Loucy (cell line): ENCODE results near the gene CFHR1.
"Not testable (repeated sequence)": the region's sequence is repeated elsewhere in the genome, so short reads cannot be mapped to it uniquely, and the experiment has no call there.

ENCODE experiments used
- H2AFZ ChIP-seq: fragments of 200-600 bp; sonication (generic); 2 replicates; pipeline ENCODE4 v1.6.0; 2016; ENCODE audit warnings: antibody characterized with exemption, mild to moderate bottlenecking, low read length, moderate library complexity
- H3F3A ChIP-seq: fragments of 200-600 bp; 2 replicates; pipeline ENCODE4 v1.6.0; 2016; ENCODE audit warnings: antibody characterized with exemption, low read depth, mild to moderate bottlenecking
- H3K27me3 ChIP-seq: fragments of 200-600 bp; sonication (generic); 2 replicates; pipeline ENCODE4 v1.6.1; 2014; ENCODE audit warnings: low read length, mild to moderate bottlenecking; ENCODE audit not compliant: insufficient read depth, poor library complexity, severe bottlenecking
- H3K36me3 ChIP-seq: fragments of 200-600 bp; sonication (generic); 2 replicates; pipeline ENCODE4 v1.6.1; 2016; ENCODE audit warnings: low read length; ENCODE audit not compliant: insufficient read depth
- H3K4me1 ChIP-seq: fragments of 200-600 bp; sonication (generic); 2 replicates; pipeline ENCODE4 v1.5.1; 2014; ENCODE audit warnings: low read length, mild to moderate bottlenecking; ENCODE audit not compliant: insufficient read depth, poor library complexity, severe bottlenecking
- H3K4me2 ChIP-seq: fragments of 200-600 bp; sonication (generic); 2 replicates; pipeline ENCODE4 v1.6.0; 2014; ENCODE audit warnings: antibody characterized with exemption, low read length, low read depth, mild to moderate bottlenecking; ENCODE audit not compliant: poor library complexity, severe bottlenecking
- H3K4me3 ChIP-seq: fragments of 200-600 bp; sonication (generic); 2 replicates; pipeline ENCODE4 v1.5.1; 2014; ENCODE audit warnings: low read length, mild to moderate bottlenecking, mixed read lengths; ENCODE audit not compliant: poor library complexity, severe bottlenecking
- H3K79me2 ChIP-seq: fragments of 200-600 bp; sonication (generic); 2 replicates; pipeline ENCODE4 v1.6.1; 2014; ENCODE audit warnings: low read length; ENCODE audit not compliant: insufficient read depth
- H3K9ac ChIP-seq: fragments of 200-600 bp; sonication (generic); 2 replicates; pipeline ENCODE4 v1.6.0; 2014; ENCODE audit warnings: mild to moderate bottlenecking, low read depth, low read length, moderate library complexity; ENCODE audit not compliant: poor library complexity, severe bottlenecking
- H3K9me2 ChIP-seq: fragments of 200-600 bp; sonication (generic); replicated peaks from 2 replicates; pipeline ENCODE4 v1.6.1; 2016; ENCODE audit warnings: low read depth, low read length, mixed read lengths
- H3K9me3 ChIP-seq: fragments of 200-600 bp; sonication (generic); 2 replicates; pipeline ENCODE4 v1.6.1; 2014; ENCODE audit warnings: mild to moderate bottlenecking, antibody characterized with exemption, low read length, low read depth; ENCODE audit not compliant: insufficient read depth
- H4K20me1 ChIP-seq: fragments of 200-600 bp; sonication (generic); 2 replicates; pipeline ENCODE4 v1.6.0; 2014; ENCODE audit warnings: antibody characterized with exemption, low read length, mild to moderate bottlenecking; ENCODE audit not compliant: insufficient read depth, poor library complexity, severe bottlenecking
- CTCF ChIP-seq: fragments of 200-600 bp; sonication (generic); conservative IDR thresholded peaks from 2 replicates; pipeline ENCODE4 v1.5.1; 2014; ENCODE audit warnings: mild to moderate bottlenecking, antibody characterized with exemption, low read length
- EZH2phosphoT487 ChIP-seq: fragments of 200-600 bp; IDR thresholded peaks from 2 replicates; pipeline ENCODE4 v1.6.1; 2018; ENCODE audit warnings: antibody characterized with exemption, mild to moderate bottlenecking, moderate library complexity, borderline replicate concordance

The CFHR1 gene

GRCh38 chr1:196774603-196775002, 44.9 kb upstream of the CFHR1 start, which contains the start of gene CFHR3:
TSS of gene CFHR3 (plus strand) at chr1:196774840. CDS start at chr1:196774887, 47 bp downstream.
- Histone ChIP-seq H3K36me3 (no peaks in the 10 kb centered on the region), H3K4me1 (no peaks in the 10 kb centered on the region), H3F3A (no peaks in the 10 kb centered on the region), H3K9ac (no peak within 1 kb of the TSS), H3K4me2 (no peak within 1 kb of the TSS), H3K4me3 (no peak within 1 kb of the TSS), H3K9me2 (no peaks in the 10 kb centered on the region), H3K9me3 (no peaks in the 10 kb centered on the region), H3K79me2 (no peaks in the 10 kb centered on the region), H4K20me1 (no peaks in the 10 kb centered on the region), H3K27me3 (no peaks in the 10 kb centered on the region), H2AFZ (no peak within 1 kb of the TSS)
- TF ChIP-seq CTCF (no peak), EZH2phosphoT487 (no peak)

GRCh38 chr1:196777603-196778002, 41.9 kb upstream of the CFHR1 start:
- Histone ChIP-seq H3K9ac (no peak overlapping the region), H3K36me3 (no peaks in the 10 kb centered on the region), H3K4me1 (no peaks in the 10 kb centered on the region), H3K79me2 (no peaks in the 10 kb centered on the region), H3K4me2 (no peak overlapping the region), H4K20me1 (no peaks in the 10 kb centered on the region), H3K9me3 (no peaks in the 10 kb centered on the region), H2AFZ (no peak overlapping the region), H3K27me3 (no peaks in the 10 kb centered on the region), H3K9me2 (no peaks in the 10 kb centered on the region), H3F3A (no peaks in the 10 kb centered on the region), H3K4me3 (no peak overlapping the region)
- TF ChIP-seq EZH2phosphoT487: no peak

- Histone ChIP-seq H3K9ac (no peak overlapping the region), H3K36me3 (no peaks in the 10 kb centered on the region), H2AFZ (no peak overlapping the region), H4K20me1 (no peaks in the 10 kb centered on the region), H3K4me1 (no peaks in the 10 kb centered on the region), H3K4me3 (no peak overlapping the region), H3K27me3 (no peaks in the 10 kb centered on the region), H3K9me3 (no peaks in the 10 kb centered on the region), H3F3A (no peaks in the 10 kb centered on the region), H3K9me2 (no peaks in the 10 kb centered on the region), H3K4me2 (no peak overlapping the region), H3K79me2 (no peaks in the 10 kb centered on the region)
- no peak for TF ChIP-seq EZH2phosphoT487
- TF ChIP-seq CTCF: no peak
Measured at GRCh38 chr1:196779093-196779492, 40.4 kb upstream of the CFHR1 start.

GRCh38 chr1:196791252-196791651, 28.3 kb upstream of the CFHR1 start:
- not testable (repeated sequence) for H3K4me1 ChIP-seq, H3F3A ChIP-seq, H3K4me3 ChIP-seq, H3K36me3 ChIP-seq, H3K79me2 ChIP-seq, H3K27me3 ChIP-seq, H3K4me2 ChIP-seq, H4K20me1 ChIP-seq, H3K9me3 ChIP-seq, H3K9ac ChIP-seq, H3K9me2 ChIP-seq, H2AFZ ChIP-seq

GRCh38 chr1:196794103-196794502, 25.4 kb upstream of the CFHR1 start:
- H3K79me2 ChIP-seq, H3K4me1 ChIP-seq, H3K9ac ChIP-seq, H2AFZ ChIP-seq, H4K20me1 ChIP-seq, H3K36me3 ChIP-seq, H3K4me2 ChIP-seq, H3F3A ChIP-seq, H3K27me3 ChIP-seq, H3K9me3 ChIP-seq, H3K9me2 ChIP-seq, H3K4me3 ChIP-seq: not testable (repeated sequence)
